ENCODE measurements around the gene ORC1.

GRCh38 chr1:52332411-52332810, 71.8 kb downstream of the ORC1 start:
- TF ChIP-seq CTCF (conservative IDR thresholded peaks at IDR 0.05; ENCODE audit: low read depth in 2 of 2), result no peak
- TF ChIP-seq EZH2phosphoT487 (IDR thresholded peaks at IDR 0.05; ENCODE audit: unreplicated experiment), result no peak
- TF ChIP-seq, protein P1, sequence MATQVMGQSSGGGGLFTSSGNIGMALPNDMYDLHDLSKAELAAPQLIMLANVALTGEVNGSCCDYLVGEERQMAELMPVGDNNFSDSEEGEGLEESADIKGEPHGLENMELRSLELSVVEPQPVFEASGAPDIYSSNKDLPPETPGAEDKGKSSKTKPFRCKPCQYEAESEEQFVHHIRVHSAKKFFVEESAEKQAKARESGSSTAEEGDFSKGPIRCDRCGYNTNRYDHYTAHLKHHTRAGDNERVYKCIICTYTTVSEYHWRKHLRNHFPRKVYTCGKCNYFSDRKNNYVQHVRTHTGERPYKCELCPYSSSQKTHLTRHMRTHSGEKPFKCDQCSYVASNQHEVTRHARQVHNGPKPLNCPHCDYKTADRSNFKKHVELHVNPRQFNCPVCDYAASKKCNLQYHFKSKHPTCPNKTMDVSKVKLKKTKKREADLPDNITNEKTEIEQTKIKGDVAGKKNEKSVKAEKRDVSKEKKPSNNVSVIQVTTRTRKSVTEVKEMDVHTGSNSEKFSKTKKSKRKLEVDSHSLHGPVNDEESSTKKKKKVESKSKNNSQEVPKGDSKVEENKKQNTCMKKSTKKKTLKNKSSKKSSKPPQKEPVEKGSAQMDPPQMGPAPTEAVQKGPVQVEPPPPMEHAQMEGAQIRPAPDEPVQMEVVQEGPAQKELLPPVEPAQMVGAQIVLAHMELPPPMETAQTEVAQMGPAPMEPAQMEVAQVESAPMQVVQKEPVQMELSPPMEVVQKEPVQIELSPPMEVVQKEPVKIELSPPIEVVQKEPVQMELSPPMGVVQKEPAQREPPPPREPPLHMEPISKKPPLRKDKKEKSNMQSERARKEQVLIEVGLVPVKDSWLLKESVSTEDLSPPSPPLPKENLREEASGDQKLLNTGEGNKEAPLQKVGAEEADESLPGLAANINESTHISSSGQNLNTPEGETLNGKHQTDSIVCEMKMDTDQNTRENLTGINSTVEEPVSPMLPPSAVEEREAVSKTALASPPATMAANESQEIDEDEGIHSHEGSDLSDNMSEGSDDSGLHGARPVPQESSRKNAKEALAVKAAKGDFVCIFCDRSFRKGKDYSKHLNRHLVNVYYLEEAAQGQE (IDR thresholded peaks at IDR 0.05; ENCODE audit: unreplicated experiment), result no peak
- no peak for TF ChIP-seq POLR2AphosphoS5 (IDR thresholded peaks at IDR 0.05; ENCODE audit: low read depth)
- no peak for TF ChIP-seq EZH2 (IDR thresholded peaks at IDR 0.05; ENCODE audit: low read depth, unreplicated experiment)
- TF ChIP-seq JUNB (IDR thresholded peaks at IDR 0.05; ENCODE audit: unreplicated experiment), result no peak
- no peak for TF ChIP-seq CREB1 (CRISPR knock-in tag; IDR thresholded peaks at IDR 0.05; ENCODE audit: low read depth)
- TF ChIP-seq, protein P2, sequence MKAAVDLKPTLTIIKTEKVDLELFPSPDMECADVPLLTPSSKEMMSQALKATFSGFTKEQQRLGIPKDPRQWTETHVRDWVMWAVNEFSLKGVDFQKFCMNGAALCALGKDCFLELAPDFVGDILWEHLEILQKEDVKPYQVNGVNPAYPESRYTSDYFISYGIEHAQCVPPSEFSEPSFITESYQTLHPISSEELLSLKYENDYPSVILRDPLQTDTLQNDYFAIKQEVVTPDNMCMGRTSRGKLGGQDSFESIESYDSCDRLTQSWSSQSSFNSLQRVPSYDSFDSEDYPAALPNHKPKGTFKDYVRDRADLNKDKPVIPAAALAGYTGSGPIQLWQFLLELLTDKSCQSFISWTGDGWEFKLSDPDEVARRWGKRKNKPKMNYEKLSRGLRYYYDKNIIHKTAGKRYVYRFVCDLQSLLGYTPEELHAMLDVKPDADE (IDR thresholded peaks at IDR 0.05), result no peak
- no peak for TF ChIP-seq NANOG (IDR thresholded peaks at IDR 0.05; ENCODE audit: borderline replicate concordance)
- no peak for TF ChIP-seq STAT1 (IDR thresholded peaks at IDR 0.05; ENCODE audit: unreplicated experiment)
- no peak for TF ChIP-seq ZNF331 (CRISPR knock-in tag; IDR thresholded peaks at IDR 0.05; ENCODE audit: low read depth)

All from GM23338 (cell line).